Measurements from ENCODE around the gene NME7. TPM values are rescaled to one million over a fixed set of nuclear protein-coding genes. Genes with fewer than 3 reads are reported as not detected.

The NME7 gene
- total and polyA plus RNA-seq, 4 donors, result 7.8 to 26.5 (median 9.4) TPM

- no peaks in the 10 kb centered on the region for H3K36me3 ChIP-seq (ENCODE audit: control insufficient read depth in 4 of 4, insufficient read depth in 3 of 4, low read depth in 1 of 4, low read length in 3 of 4)
- no peaks in the 10 kb centered on the region for H3K4me1 ChIP-seq (ENCODE audit: control insufficient read depth in 4 of 4, insufficient read depth in 4 of 4, low read length in 3 of 4)
- no peak overlapping the region for H3K27ac ChIP-seq (ENCODE audit: low read depth in 1 of 2, low read length in 2 of 2)
- 94% methylated on average over 4 of the region's 4 CpGs for WGBS
- H3K9me3 ChIP-seq (ENCODE audit: control insufficient read depth in 4 of 4, low read length in 3 of 4), result no peaks in the 10 kb centered on the region
- H3K4me3 ChIP-seq (ENCODE audit: low read depth in 1 of 3, low read length in 3 of 3), result no peak overlapping the region
- no peak overlapping the region for H3K9ac ChIP-seq (ENCODE audit: low read depth in 1 of 2, low read length in 2 of 2)
- TF ChIP-seq GABPA (IDR thresholded peaks at IDR 0.05 in 1 of 2, conservative IDR thresholded peaks at IDR 0.05 in 1 of 2) (no peak), FOXA1 (IDR thresholded peaks at IDR 0.05) (no peak)
- H3K27me3 ChIP-seq (ENCODE audit: control insufficient read depth in 4 of 4, insufficient read depth in 4 of 4, low read length in 3 of 4), result no peaks in the 10 kb centered on the region
- DNase-seq (ENCODE audit: low spot score), result no peak
Observed at GRCh38 chr1:169087876-169088275, 279.7 kb downstream of the NME7 start.

GRCh38 chr1:169086603-169087455 is 280.8 kb downstream of the NME7 start:
- Histone ChIP-seq H3K9me3 (ENCODE audit: control insufficient read depth in 4 of 4, low read length in 3 of 4) (no peaks in the 10 kb centered on the region), H3K4me1 (ENCODE audit: control insufficient read depth in 4 of 4, insufficient read depth in 4 of 4, low read length in 3 of 4) (no peaks in the 10 kb centered on the region), H3K9ac (ENCODE audit: low read depth in 1 of 2, low read length in 2 of 2) (no peak overlapping the region), H3K27me3 (ENCODE audit: control insufficient read depth in 4 of 4, insufficient read depth in 4 of 4, low read length in 3 of 4) (no peaks in the 10 kb centered on the region), H3K36me3 (ENCODE audit: control insufficient read depth in 4 of 4, insufficient read depth in 3 of 4, low read depth in 1 of 4, low read length in 3 of 4) (no peaks in the 10 kb centered on the region), H3K27ac (ENCODE audit: low read depth in 1 of 2, low read length in 2 of 2) (no peak overlapping the region), H3K4me3 (ENCODE audit: low read depth in 1 of 3, low read length in 3 of 3) (no peak overlapping the region)
- no peak for DNase-seq (ENCODE audit: low spot score)
- TF ChIP-seq RAD21 (IDR thresholded peaks at IDR 0.05) (peak in 1 of 2 donors; percentile 14), RXRA (IDR thresholded peaks at IDR 0.05) (no peak)
- WGBS, result 73% methylated on average over 3 of the region's 3 CpGs

DNA sequence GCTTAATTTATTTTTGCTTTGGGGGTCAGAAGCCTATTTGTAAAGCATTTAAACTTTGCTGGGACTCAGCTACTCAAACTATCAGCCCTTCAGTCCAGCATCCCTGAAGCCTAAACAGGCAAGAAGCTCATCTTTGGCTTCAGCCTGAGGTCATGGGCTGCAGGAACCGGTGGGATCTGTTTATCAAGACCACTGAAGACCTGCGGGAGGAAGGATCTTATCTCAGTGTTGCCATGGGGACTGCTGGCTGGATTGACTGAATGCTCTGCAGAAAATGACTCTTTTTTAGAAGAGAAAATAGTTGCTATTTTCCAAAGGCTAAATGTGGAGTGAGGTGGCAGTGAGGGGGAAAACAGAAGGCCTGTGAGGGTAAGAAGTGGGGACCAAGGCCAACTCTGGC is 281.7 kb downstream of the NME7 start:
- no peak for TF ChIP-seq JUND (IDR thresholded peaks at IDR 0.05)
- TF ChIP-seq MAX (IDR thresholded peaks at IDR 0.05), result no peak
- TF ChIP-seq, protein P1, sequence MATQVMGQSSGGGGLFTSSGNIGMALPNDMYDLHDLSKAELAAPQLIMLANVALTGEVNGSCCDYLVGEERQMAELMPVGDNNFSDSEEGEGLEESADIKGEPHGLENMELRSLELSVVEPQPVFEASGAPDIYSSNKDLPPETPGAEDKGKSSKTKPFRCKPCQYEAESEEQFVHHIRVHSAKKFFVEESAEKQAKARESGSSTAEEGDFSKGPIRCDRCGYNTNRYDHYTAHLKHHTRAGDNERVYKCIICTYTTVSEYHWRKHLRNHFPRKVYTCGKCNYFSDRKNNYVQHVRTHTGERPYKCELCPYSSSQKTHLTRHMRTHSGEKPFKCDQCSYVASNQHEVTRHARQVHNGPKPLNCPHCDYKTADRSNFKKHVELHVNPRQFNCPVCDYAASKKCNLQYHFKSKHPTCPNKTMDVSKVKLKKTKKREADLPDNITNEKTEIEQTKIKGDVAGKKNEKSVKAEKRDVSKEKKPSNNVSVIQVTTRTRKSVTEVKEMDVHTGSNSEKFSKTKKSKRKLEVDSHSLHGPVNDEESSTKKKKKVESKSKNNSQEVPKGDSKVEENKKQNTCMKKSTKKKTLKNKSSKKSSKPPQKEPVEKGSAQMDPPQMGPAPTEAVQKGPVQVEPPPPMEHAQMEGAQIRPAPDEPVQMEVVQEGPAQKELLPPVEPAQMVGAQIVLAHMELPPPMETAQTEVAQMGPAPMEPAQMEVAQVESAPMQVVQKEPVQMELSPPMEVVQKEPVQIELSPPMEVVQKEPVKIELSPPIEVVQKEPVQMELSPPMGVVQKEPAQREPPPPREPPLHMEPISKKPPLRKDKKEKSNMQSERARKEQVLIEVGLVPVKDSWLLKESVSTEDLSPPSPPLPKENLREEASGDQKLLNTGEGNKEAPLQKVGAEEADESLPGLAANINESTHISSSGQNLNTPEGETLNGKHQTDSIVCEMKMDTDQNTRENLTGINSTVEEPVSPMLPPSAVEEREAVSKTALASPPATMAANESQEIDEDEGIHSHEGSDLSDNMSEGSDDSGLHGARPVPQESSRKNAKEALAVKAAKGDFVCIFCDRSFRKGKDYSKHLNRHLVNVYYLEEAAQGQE (IDR thresholded peaks at IDR 0.05), result no peak
- TF ChIP-seq FOXA2 (IDR thresholded peaks at IDR 0.05), result no peak
- no peak for TF ChIP-seq EGR1 (IDR thresholded peaks at IDR 0.05; ENCODE audit: low read depth in 2 of 2)
- TF ChIP-seq, protein P2, sequence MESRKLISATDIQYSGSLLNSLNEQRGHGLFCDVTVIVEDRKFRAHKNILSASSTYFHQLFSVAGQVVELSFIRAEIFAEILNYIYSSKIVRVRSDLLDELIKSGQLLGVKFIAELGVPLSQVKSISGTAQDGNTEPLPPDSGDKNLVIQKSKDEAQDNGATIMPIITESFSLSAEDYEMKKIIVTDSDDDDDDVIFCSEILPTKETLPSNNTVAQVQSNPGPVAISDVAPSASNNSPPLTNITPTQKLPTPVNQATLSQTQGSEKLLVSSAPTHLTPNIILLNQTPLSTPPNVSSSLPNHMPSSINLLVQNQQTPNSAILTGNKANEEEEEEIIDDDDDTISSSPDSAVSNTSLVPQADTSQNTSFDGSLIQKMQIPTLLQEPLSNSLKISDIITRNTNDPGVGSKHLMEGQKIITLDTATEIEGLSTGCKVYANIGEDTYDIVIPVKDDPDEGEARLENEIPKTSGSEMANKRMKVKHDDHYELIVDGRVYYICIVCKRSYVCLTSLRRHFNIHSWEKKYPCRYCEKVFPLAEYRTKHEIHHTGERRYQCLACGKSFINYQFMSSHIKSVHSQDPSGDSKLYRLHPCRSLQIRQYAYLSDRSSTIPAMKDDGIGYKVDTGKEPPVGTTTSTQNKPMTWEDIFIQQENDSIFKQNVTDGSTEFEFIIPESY (IDR thresholded peaks at IDR 0.05), result no peak
- TF ChIP-seq HNF4A (conservative IDR thresholded peaks at IDR 0.05), result no peak
- no peak for TF ChIP-seq TAF1 (conservative IDR thresholded peaks at IDR 0.05)
- TF ChIP-seq FOXA1 (IDR thresholded peaks at IDR 0.05), result no peak
- Histone ChIP-seq H3K36me3 (ENCODE audit: control insufficient read depth in 4 of 4, insufficient read depth in 3 of 4, low read depth in 1 of 4, low read length in 3 of 4) (no peaks in the 10 kb centered on the region), H3K9ac (ENCODE audit: low read depth in 1 of 2, low read length in 2 of 2) (no peak overlapping the region), H3K27me3 (ENCODE audit: control insufficient read depth in 4 of 4, insufficient read depth in 4 of 4, low read length in 3 of 4) (no peaks in the 10 kb centered on the region), H3K27ac (ENCODE audit: low read depth in 1 of 2, low read length in 2 of 2) (no peak overlapping the region), H3K4me3 (ENCODE audit: low read depth in 1 of 3, low read length in 3 of 3) (no peak overlapping the region), H3K4me1 (ENCODE audit: control insufficient read depth in 4 of 4, insufficient read depth in 4 of 4, low read length in 3 of 4) (no peaks in the 10 kb centered on the region), H3K9me3 (ENCODE audit: control insufficient read depth in 4 of 4, low read length in 3 of 4) (no peaks in the 10 kb centered on the region)
- WGBS, result 46% methylated on average over 2 of the region's 2 CpGs
- DNase-seq (ENCODE audit: low spot score), result no peak

Other genes starting within 250 kb of the NME7 start
- gene BLZF1, start 398 bp upstream of the NME7 start, total RNA-seq, result 10 to 100 TPM; 11.9 to 13.1 TPM
- 1 to 10 TPM; 5.3 to 5.6 TPM for gene BLZF1, start 398 bp upstream of the NME7 start, polyA plus RNA-seq
- under 1 TPM in 1 of 2 donors, not detected in 1; 0.08 TPM for gene CCDC181, start 59.7 kb upstream of the NME7 start, total RNA-seq
- under 1 TPM in 1 of 2 donors, not detected in 1; 0.02 TPM for gene CCDC181, start 59.7 kb upstream of the NME7 start, polyA plus RNA-seq
- 10 to 100 TPM; 14.3 to 18.7 TPM for gene SLC19A2, start 118.1 kb upstream of the NME7 start, total RNA-seq
- gene SLC19A2, start 118.1 kb upstream of the NME7 start, polyA plus RNA-seq, result 1 to 10 TPM; 4.8 to 5.3 TPM
- gene F5, start 218.7 kb upstream of the NME7 start, total RNA-seq, result 100 to 1,000 TPM in 1 of 2 donors, 10 to 100 TPM in 1; 86.1 to 155 TPM
- 100 to 1,000 TPM; 106 to 152 TPM for gene F5, start 218.7 kb upstream of the NME7 start, polyA plus RNA-seq

All from liver (tissue), 9 donors.